Measurements from ENCODE around the gene CD28.

CD28 gene

DNA sequence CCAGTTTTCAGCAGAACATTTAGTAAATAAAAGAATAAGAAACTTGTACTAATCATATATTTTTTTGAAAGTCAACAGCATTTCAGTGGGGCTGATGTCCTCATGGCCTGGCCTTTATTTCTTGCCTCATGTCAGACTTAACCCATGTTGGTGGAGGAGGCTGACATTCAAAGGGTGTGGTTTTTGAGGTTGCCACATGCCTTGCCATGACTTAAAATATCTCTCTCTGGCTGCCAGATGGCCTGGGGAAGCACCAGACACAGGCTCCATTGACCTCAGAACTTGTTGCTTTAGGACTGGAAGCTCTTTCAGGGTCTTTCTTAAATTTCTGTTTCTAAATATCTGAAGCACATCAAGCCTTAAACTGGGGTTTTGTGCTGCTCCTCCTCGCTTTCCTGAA is 32.5 kb upstream of the CD28 start:
- Histone ChIP-seq H3K27me3 (ENCODE audit: control insufficient read depth, insufficient read depth, low read length) (no peaks in the 10 kb centered on the region), H3K27ac (ENCODE audit: low read depth, low read length) (no peak overlapping the region), H3K9ac (ENCODE audit: low read length) (no peak overlapping the region), H3K4me1 (ENCODE audit: control insufficient read depth, insufficient read depth, low read length) (no peaks in the 10 kb centered on the region), H3K36me3 (ENCODE audit: control insufficient read depth, insufficient read depth, low read length) (no peaks in the 10 kb centered on the region), H3K4me3 (ENCODE audit: low read length) (no peak overlapping the region)

DNA sequence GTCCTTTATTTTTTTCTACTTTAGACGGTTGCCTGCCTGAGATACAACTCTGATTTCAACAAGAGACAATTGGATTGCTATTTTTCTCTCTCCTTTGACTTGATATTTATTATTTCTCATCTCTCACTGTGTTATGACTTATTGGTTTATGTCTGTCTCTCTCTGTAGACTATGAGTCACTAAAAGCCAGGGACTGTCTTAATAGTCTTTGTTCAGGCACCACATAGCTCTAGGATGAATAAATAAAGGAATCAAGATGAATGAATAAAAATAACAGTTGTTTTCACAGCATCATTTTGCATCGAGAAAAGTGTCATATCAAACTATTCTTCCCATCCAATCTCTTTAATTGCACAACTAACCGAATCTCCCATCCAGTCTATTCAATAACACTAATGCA is 31.4 kb upstream of the CD28 start:
- no peaks in the 10 kb centered on the region for H3K27me3 ChIP-seq (ENCODE audit: control insufficient read depth, insufficient read depth, low read length)
- H3K4me1 ChIP-seq (ENCODE audit: control insufficient read depth, insufficient read depth, low read length) = no peaks in the 10 kb centered on the region
- H3K27ac ChIP-seq (ENCODE audit: low read depth, low read length) = no peak overlapping the region
- no peak overlapping the region for H3K9ac ChIP-seq (ENCODE audit: low read length)
- H3K4me3 ChIP-seq (ENCODE audit: low read length) = no peak overlapping the region
- H3K36me3 ChIP-seq (ENCODE audit: control insufficient read depth, insufficient read depth, low read length) = no peaks in the 10 kb centered on the region

DNA sequence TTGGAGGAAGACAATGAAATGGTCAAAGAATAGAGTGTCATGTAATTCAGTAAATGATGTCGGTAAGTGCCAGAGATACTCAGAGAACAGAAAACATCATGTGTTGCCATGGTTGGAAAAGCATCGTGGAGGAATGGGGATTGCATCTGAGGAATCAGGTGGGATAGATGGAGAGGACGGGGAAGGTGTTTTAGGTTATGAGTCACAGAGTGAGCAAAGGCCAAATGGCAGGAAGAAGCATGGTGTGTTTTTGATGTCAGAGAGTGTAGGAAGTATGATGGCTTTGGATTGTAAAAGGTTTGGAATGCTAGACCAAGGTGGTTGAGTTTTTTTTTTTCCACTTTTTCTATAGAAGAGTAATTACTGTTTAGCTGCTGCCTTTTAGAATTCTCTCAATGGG is 27.5 kb upstream of the CD28 start:
- Histone ChIP-seq H3K27ac (ENCODE audit: low read depth, low read length) (no peak overlapping the region), H3K27me3 (ENCODE audit: control insufficient read depth, insufficient read depth, low read length) (no peaks in the 10 kb centered on the region), H3K36me3 (ENCODE audit: control insufficient read depth, insufficient read depth, low read length) (no peaks in the 10 kb centered on the region), H3K9ac (ENCODE audit: low read length) (no peak overlapping the region), H3K4me1 (ENCODE audit: control insufficient read depth, insufficient read depth, low read length) (no peaks in the 10 kb centered on the region), H3K4me3 (ENCODE audit: low read length) (no peak overlapping the region)

DNA sequence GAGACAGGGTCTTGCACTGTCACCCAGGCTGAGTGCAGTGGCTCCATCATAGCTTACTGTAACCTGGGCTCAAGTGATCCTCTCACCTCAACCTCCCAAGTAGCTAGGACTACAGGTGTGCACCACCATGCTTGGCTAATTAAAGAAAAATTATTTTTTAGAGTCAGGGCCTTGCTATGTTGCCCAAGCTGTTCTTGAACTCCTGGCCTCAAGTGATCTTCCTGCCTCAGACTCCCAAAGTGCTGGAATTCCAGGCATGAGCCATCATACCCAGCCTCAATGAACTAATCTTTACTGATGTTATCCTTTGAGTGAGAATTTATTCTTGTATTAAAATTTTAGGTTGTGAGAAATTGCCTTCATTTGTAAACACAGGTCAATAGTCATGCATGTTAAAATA is 27.0 kb upstream of the CD28 start:
- Histone ChIP-seq H3K9ac (ENCODE audit: low read length) (no peak overlapping the region), H3K4me3 (ENCODE audit: low read length) (no peak overlapping the region), H3K27ac (ENCODE audit: low read depth, low read length) (no peak overlapping the region)

DNA sequence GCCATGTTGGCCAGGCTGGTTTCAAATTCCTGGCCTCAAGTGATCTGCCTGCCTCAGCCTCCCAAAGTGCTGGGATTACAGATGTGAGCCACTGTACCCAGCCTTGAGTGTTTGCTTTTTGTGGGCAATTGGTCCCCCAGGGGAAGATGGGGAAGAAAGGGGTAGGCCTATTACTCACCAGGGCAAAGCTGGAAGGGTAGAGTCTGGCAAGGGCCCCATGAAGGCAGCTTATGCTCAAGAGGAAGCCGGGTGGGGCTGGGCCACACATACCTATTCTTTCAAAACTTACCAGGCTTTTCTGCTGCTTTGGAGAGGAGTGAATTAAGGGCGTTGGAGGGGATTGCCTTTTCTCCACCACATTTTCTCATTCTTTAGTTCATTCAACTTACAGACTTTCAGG is 24.5 kb upstream of the CD28 start:
- Histone ChIP-seq H3K4me1 (ENCODE audit: control insufficient read depth, insufficient read depth, low read length) (no peaks in the 10 kb centered on the region), H3K27me3 (ENCODE audit: control insufficient read depth, insufficient read depth, low read length) (no peaks in the 10 kb centered on the region), H3K4me3 (ENCODE audit: low read length) (no peak overlapping the region), H3K36me3 (ENCODE audit: control insufficient read depth, insufficient read depth, low read length) (no peaks in the 10 kb centered on the region), H3K27ac (ENCODE audit: low read depth, low read length) (peak overlapping the region; percentile 10), H3K9ac (ENCODE audit: low read length) (no peak overlapping the region)

More for the DNA sequence above, 27.0 kb upstream of the CD28 start:
- H3K4me1 ChIP-seq (ENCODE audit: control insufficient read depth, insufficient read depth, low read length) = no peaks in the 10 kb centered on the region
- H3K27me3 ChIP-seq (ENCODE audit: control insufficient read depth, insufficient read depth, low read length) = no peaks in the 10 kb centered on the region
- H3K36me3 ChIP-seq (ENCODE audit: control insufficient read depth, insufficient read depth, low read length) = no peaks in the 10 kb centered on the region

DNA sequence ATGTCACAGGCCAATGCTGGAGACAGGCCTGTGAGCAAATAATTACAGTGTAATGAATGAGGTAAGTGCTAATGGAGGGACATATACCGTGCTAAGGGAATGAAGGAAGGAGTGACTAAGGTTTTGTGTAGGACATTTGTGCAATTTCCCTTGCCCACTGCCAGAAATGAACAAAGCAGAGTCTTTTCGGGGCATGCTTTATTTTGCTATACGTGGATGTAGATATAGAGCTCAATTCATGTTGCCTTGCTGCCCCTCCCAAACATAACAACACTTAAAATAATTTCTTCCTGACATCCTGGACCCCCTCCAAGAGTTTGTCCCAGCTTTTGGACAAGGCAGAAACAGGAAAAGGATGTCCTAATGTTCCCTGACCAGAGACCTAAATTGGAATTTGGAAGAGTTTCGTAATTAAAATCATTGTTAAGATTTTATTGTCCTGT is 23.7 kb upstream of the CD28 start:
- no peaks in the 10 kb centered on the region for H3K27me3 ChIP-seq (ENCODE audit: control insufficient read depth, insufficient read depth, low read length)
- no peak overlapping the region for H3K4me3 ChIP-seq (ENCODE audit: low read length)
- no peaks in the 10 kb centered on the region for H3K4me1 ChIP-seq (ENCODE audit: control insufficient read depth, insufficient read depth, low read length)
- no peak overlapping the region for H3K9ac ChIP-seq (ENCODE audit: low read length)
- no peak overlapping the region for H3K27ac ChIP-seq (ENCODE audit: low read depth, low read length)
- H3K36me3 ChIP-seq (ENCODE audit: control insufficient read depth, insufficient read depth, low read length) = no peaks in the 10 kb centered on the region

DNA sequence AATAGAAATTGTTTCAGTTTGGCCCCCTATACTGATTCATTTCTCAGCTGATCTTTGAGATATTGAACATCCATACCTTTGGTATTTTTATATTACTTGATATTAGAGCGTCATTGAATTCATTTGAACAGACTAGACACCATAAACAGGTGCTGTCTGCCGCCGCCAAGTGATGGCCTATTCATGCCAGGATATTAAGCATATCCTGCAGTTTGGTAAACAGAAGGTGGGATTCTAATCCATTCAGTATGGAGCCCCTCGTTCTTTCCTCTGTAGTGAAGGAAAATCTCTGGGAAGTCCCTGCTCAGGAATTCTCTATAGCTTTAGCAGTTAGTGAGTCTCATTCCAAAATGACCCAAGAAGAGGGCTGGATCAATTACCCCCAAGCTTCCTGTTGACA is 23.0 kb upstream of the CD28 start:
- Histone ChIP-seq H3K9ac (ENCODE audit: low read length) (no peak overlapping the region), H3K27me3 (ENCODE audit: control insufficient read depth, insufficient read depth, low read length) (no peaks in the 10 kb centered on the region), H3K4me1 (ENCODE audit: control insufficient read depth, insufficient read depth, low read length) (no peaks in the 10 kb centered on the region), H3K36me3 (ENCODE audit: control insufficient read depth, insufficient read depth, low read length) (no peaks in the 10 kb centered on the region), H3K4me3 (ENCODE audit: low read length) (no peak overlapping the region), H3K27ac (ENCODE audit: low read depth, low read length) (no peak overlapping the region)

DNA sequence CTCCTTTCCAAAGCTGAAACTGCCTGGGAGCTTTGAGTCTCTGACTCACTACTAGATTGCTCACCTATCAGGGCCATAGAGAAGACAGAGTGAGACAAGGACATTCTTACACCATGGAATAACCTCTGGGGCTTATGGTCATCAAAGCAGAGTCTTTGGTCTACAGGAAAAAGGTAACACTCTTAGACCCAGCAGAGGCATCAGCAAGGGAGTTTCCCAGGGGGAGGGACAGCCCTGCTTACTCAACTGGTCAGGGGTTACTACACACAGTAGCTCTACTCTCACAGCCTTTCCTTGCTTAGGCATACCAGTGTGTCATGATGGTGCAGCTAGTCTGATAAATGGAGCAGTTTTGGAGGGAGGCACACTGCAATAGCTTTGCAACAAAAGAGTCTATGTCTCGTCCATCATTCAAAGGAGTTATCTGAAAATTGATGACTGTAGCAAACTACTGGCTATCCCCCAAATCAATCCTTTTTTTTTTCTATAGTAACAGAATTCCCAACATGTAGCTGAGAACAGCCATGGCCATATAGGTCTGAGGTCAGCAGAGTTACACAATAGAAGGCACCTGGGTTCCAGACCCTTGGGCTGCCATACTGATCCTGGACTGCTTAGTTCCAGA is 22.4 kb upstream of the CD28 start:
- no peak overlapping the region for H3K27ac ChIP-seq (ENCODE audit: low read depth, low read length)

DNA sequence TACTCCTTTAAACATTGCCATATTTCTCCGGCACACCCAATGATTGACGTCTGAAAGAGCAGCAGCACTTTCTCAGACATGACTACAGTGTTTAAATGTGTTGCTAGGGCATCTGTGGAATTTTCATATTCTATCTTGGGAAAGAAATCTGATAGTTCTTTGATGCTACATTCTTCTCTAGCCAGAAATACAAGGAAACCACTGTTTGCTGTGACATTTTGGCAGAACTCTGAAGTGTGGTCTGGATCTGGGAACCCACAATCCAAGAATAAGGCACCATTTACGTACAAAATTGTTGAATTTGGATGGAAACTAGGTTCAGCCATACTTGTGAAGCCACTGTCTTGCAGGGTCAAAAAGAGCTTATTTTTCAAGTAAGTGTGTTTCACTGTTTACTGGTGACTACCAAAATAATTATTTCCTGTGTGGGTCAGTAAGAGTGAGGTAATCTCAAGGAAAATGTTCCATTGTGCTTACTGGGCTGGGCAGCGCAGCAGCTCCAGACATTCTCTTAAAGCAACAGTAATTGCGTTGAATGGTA is 21.3 kb upstream of the CD28 start:
- Histone ChIP-seq H3K4me1 (ENCODE audit: control insufficient read depth, insufficient read depth, low read length) (no peaks in the 10 kb centered on the region), H3K36me3 (ENCODE audit: control insufficient read depth, insufficient read depth, low read length) (no peaks in the 10 kb centered on the region), H3K4me3 (ENCODE audit: low read length) (no peak overlapping the region), H3K9ac (ENCODE audit: low read length) (no peak overlapping the region), H3K27me3 (ENCODE audit: control insufficient read depth, insufficient read depth, low read length) (no peaks in the 10 kb centered on the region), H3K27ac (ENCODE audit: low read depth, low read length) (peak overlapping the region; percentile 1)

More for the DNA sequence above, 22.4 kb upstream of the CD28 start:
- Histone ChIP-seq H3K4me1 (ENCODE audit: control insufficient read depth, insufficient read depth, low read length) (no peaks in the 10 kb centered on the region), H3K27me3 (ENCODE audit: control insufficient read depth, insufficient read depth, low read length) (no peaks in the 10 kb centered on the region), H3K4me3 (ENCODE audit: low read length) (no peak overlapping the region), H3K9ac (ENCODE audit: low read length) (no peak overlapping the region), H3K36me3 (ENCODE audit: control insufficient read depth, insufficient read depth, low read length) (no peaks in the 10 kb centered on the region)

DNA sequence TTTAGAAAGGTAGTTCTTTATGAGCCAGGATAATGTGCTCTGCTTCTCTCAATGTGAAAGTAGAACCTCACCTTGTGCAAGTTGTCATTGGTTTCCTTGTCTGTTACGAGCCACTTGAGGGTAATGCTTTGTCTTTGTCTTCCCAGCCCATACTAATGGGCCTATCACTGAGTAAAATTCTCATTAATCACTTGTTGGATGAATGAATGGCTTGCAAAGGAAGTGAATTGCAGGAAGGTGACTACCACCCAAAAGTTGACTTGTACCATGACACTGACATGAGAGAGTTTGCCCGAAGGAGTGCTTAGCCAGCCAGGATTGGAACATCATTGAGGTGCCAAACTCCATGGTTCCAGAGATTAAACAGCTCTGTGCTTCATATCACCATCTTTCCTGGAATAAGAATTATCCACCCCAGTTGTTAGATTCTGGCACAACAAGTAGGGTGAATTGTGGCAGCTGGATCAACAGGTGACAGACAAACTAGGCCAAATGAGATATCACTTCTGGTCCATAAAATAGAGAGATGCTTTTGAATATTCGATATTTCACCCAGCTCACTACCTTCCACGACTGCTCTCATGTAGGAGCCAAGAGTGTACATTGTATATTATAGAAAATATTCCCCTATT is 20.5 kb upstream of the CD28 start:
- Histone ChIP-seq H3K4me1 (ENCODE audit: control insufficient read depth, insufficient read depth, low read length) (no peaks in the 10 kb centered on the region), H3K9ac (ENCODE audit: low read length) (no peak overlapping the region), H3K36me3 (ENCODE audit: control insufficient read depth, insufficient read depth, low read length) (no peaks in the 10 kb centered on the region), H3K27me3 (ENCODE audit: control insufficient read depth, insufficient read depth, low read length) (no peaks in the 10 kb centered on the region), H3K27ac (ENCODE audit: low read depth, low read length) (no peak overlapping the region), H3K4me3 (ENCODE audit: low read length) (no peak overlapping the region)

DNA sequence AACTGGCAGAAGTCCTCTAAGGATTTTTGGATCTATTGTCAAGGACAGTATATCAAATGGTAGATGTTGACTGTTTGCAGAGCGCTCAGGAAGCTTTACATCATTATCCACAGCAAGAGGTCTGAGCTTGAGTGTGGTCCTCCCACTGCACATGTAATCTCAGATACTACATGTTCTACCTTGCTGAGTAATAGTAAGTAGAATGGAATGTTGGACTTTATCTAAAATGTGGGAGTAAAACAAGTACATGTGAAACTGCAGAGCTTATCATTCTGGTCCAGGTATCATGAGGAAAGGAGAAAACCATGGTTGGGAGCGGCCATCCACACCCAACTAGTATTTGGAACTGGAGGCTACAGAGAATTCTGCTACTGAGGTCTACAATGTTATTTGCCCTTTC is 19.3 kb upstream of the CD28 start:
- Histone ChIP-seq H3K4me3 (ENCODE audit: low read length) (no peak overlapping the region), H3K36me3 (ENCODE audit: control insufficient read depth, insufficient read depth, low read length) (no peaks in the 10 kb centered on the region), H3K27me3 (ENCODE audit: control insufficient read depth, insufficient read depth, low read length) (no peaks in the 10 kb centered on the region), H3K9ac (ENCODE audit: low read length) (no peak overlapping the region), H3K27ac (ENCODE audit: low read depth, low read length) (no peak overlapping the region), H3K4me1 (ENCODE audit: control insufficient read depth, insufficient read depth, low read length) (no peaks in the 10 kb centered on the region)

DNA sequence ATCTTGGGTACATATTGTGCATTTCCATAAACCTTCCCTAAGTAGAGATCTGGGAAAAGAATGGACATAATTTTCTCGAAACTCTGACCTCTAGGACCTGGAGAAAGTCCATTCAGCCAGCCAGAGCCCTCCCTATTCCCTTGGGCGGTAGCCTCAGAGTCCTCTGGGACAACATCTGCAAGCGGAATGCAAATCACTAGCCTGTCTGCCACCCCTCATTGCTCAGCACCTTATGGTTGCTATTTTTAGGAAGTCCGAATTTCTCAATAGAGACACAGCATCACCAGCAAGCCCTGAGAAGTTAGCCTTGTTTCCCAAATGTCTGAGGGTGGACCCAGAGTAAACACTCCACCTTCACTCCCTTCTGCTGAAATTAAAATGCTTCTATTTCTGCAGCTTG is 17.6 kb upstream of the CD28 start:
- Histone ChIP-seq H3K27me3 (ENCODE audit: control insufficient read depth, insufficient read depth, low read length) (no peaks in the 10 kb centered on the region), H3K4me1 (ENCODE audit: control insufficient read depth, insufficient read depth, low read length) (no peaks in the 10 kb centered on the region), H3K4me3 (ENCODE audit: low read length) (no peak overlapping the region), H3K36me3 (ENCODE audit: control insufficient read depth, insufficient read depth, low read length) (no peaks in the 10 kb centered on the region), H3K9ac (ENCODE audit: low read length) (no peak overlapping the region), H3K27ac (ENCODE audit: low read depth, low read length) (no peak overlapping the region)

Data from rectal smooth muscle tissue (tissue), 1 donor.